ENCODE data around the gene LLPH. TPM values are rescaled to one million over a fixed set of nuclear protein-coding genes. Genes with fewer than 3 reads are reported as not detected.

LLPH gene
- total RNA-seq, 1 donor from 2014 or later, result 3.9 TPM

- Histone ChIP-seq H3K4me3 (no peak overlapping the region), H3K9me3 (no peaks in the 10 kb centered on the region), H3K36me3 (peaks cover 0 to 18% of the 10 kb centered on the region in 2 donors), H3K27ac (no peak overlapping the region), H3K27me3 (no peaks in the 10 kb centered on the region), H3K4me1 (peaks cover 12% of the 10 kb centered on the region)
- DNase-seq (ENCODE audit: extremely low spot score in 2 of 2), result no peak
- TF ChIP-seq POLR2A (IDR thresholded peaks at IDR 0.05) (no peak), CTCF (IDR thresholded peaks at IDR 0.05) (no peak), POLR2AphosphoS5 (IDR thresholded peaks at IDR 0.05; ENCODE audit: insufficient read depth in 1 of 2, low read depth in 1 of 2) (no peak)
- intact Hi-C loops (cut with DNase I), result no loop called here
These were observed 22.2 kb upstream of the LLPH start for GRCh38 chr12:66152732-66153131.

- Histone ChIP-seq H3K27ac (no peak overlapping the region), H3K36me3 (peaks cover 0 to 21% of the 10 kb centered on the region in 2 donors), H3K4me3 (no peak overlapping the region), H3K4me1 (peaks cover 1% of the 10 kb centered on the region), H3K27me3 (no peaks in the 10 kb centered on the region), H3K9me3 (no peaks in the 10 kb centered on the region)
- DNase-seq (ENCODE audit: extremely low spot score in 2 of 2), result no peak
- TF ChIP-seq POLR2AphosphoS5 (IDR thresholded peaks at IDR 0.05; ENCODE audit: insufficient read depth in 1 of 2, low read depth in 1 of 2), result no peak
- intact Hi-C loops (cut with DNase I), result loop anchor here (10.0 kb wide), 1 partner anchor 265 kb away; no protein-coding TSS in a partner anchor
These were observed 19.3 kb upstream of the LLPH start for GRCh38 chr12:66149702-66150398.

GRCh38 chr12:66144791-66145754 is 14.5 kb upstream of the LLPH start:
- H3K9me3 ChIP-seq, result peaks cover 8% of the 10 kb centered on the region
- H3K36me3 ChIP-seq, result peaks cover 0 to 39% of the 10 kb centered on the region in 2 donors
- H3K4me1 ChIP-seq, result no peaks in the 10 kb centered on the region
- TF ChIP-seq POLR2AphosphoS5 (IDR thresholded peaks at IDR 0.05; ENCODE audit: insufficient read depth in 1 of 2, low read depth in 1 of 2) (peak in 1 of 2 donors; percentile 77), POLR2A (IDR thresholded peaks at IDR 0.05) (no peak), CTCF (IDR thresholded peaks at IDR 0.05) (peak; percentile 39 to 60 (median 57))
- intact Hi-C loops (cut with DNase I), result loop anchor here (10.0 kb wide), 1 partner anchor 270 kb away; no protein-coding TSS in a partner anchor
- DNase-seq (ENCODE audit: extremely low spot score in 2 of 2), result no peak
- H3K4me3 ChIP-seq, result no peak overlapping the region
- H3K27ac ChIP-seq, result peak overlapping the region; percentile 18
- H3K27me3 ChIP-seq, result no peaks in the 10 kb centered on the region

GRCh38 chr12:66143868-66144267 is 13.3 kb upstream of the LLPH start:
- Histone ChIP-seq H3K9me3 (peaks cover 8% of the 10 kb centered on the region), H3K36me3 (peaks cover 0 to 49% of the 10 kb centered on the region in 2 donors), H3K4me3 (no peak overlapping the region), H3K4me1 (no peaks in the 10 kb centered on the region), H3K27me3 (no peaks in the 10 kb centered on the region), H3K27ac (no peak overlapping the region)
- no peak for DNase-seq (ENCODE audit: extremely low spot score in 2 of 2)
- intact Hi-C loops (cut with DNase I), result loop anchor here (10.0 kb wide), 1 partner anchor 271 kb away; no protein-coding TSS in a partner anchor
- TF ChIP-seq POLR2AphosphoS5 (IDR thresholded peaks at IDR 0.05; ENCODE audit: insufficient read depth in 1 of 2, low read depth in 1 of 2), result no peak
- no peak for TF ChIP-seq POLR2A (IDR thresholded peaks at IDR 0.05)
- TF ChIP-seq CTCF (IDR thresholded peaks at IDR 0.05), result no peak

GRCh38 chr12:66142826-66143225 is 12.3 kb upstream of the LLPH start:
- no peak overlapping the region for H3K27ac ChIP-seq
- H3K4me1 ChIP-seq, result no peaks in the 10 kb centered on the region
- no peaks in the 10 kb centered on the region for H3K27me3 ChIP-seq
- no peak overlapping the region for H3K4me3 ChIP-seq
- H3K9me3 ChIP-seq, result peaks cover 8% of the 10 kb centered on the region
- TF ChIP-seq CTCF (IDR thresholded peaks at IDR 0.05) (no peak), POLR2AphosphoS5 (IDR thresholded peaks at IDR 0.05; ENCODE audit: insufficient read depth in 1 of 2, low read depth in 1 of 2) (no peak), POLR2A (IDR thresholded peaks at IDR 0.05) (no peak)
- intact Hi-C loops (cut with DNase I), result loop anchor here (10.0 kb wide), 1 partner anchor 272 kb away; no protein-coding TSS in a partner anchor
- H3K36me3 ChIP-seq, result peaks cover 0 to 52% of the 10 kb centered on the region in 2 donors
- DNase-seq (ENCODE audit: extremely low spot score in 2 of 2), result no peak

All from vagina (tissue), 2 donors.